GM19397 (cell line): ENCODE data around the gene CRKL.

ENCODE experiments used
- ATAC-seq: cut with Tn5 transposase; IDR thresholded peaks from one replicate; pipeline ENCODE4 v1.9.1; 2021; ENCODE audit warnings: mild to moderate bottlenecking, moderate library complexity; ENCODE audit not compliant: unreplicated experiment

Gene CRKL

GRCh38 chr22:20951151-20951931 is 34.1 kb downstream of the CRKL start:
- no peak for ATAC-seq

- no peak for ATAC-seq
These were observed 34.7 kb downstream of the CRKL start for GRCh38 chr22:20951932-20952380.

DNA sequence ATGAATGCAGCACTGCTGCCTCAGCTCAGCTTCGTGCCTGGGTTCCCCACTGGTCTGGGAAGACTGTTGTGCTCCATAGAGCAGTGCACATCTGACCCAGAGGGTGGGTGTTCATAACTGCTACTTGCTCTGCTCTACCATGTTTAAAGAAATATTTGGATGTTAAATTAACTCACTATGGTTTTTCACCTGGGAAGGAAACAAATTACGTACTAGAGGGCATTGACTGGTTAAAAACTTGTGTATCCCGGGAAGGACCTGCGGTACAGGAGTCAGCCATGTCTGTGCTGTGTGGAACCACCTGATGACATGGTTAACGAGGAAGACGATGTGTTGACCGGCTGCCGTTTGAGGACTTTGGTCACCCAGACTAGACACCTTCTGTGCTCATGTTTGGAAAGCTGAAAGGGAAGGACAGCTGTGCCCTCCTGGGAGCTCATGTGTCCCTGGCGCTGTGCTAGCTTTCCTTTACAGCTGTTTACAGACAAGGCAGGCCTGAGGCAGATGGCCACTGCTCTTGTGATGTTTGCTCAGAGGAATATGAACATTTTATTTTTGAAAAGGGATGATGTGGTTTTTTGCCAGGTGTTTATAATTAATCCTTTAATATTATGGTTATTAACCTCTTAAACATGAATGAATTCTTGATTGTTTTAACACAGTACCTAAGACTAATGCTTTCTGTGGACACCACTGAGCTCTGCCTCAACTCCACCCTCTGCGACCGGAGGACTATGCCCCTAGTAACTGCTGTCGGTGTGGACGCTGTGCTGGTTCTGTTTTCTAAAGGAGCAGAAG is 35.5 kb downstream of the CRKL start:
- ATAC-seq, result no peak

GRCh38 chr22:20953342-20953608 is 36.1 kb downstream of the CRKL start:
- no peak for ATAC-seq

DNA sequence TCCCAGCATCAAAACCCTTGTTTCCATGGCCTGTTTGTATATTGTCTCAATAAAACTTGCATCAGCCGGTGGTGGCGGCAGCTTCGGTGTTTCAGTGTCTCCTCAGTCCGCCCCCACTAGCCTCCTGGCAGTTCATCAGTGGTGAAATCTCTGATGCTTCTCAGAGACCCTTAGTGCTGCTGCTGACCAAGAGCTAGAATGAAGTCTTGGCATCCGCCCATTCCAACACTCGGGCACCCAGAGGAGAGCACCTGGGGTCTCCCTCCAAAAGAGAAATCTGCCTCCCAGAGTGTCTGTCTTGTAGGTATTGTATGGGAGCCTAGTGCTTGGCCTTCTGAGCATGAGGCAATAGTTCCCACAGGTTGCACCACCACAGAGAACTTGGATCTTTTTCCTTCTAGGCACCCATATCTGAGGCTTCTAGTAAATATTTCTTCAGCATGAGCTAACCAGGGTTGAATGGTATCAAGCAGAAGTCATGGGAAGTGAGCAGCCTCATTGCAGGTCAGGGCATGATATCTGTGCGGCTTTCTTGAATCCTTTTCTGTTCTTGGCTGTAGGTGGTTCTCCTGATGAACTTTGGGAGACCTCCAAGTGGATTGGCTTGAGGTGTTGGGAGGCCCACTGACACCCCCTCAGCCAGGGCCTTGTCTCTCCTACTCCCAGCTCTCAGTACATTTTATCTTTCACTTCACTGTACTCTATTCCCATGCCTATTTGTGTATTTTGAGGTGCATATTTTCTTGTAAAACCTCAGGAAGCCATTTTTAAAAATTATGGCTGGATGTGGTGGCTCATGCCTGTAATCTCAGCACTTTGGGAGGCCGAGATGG is 36.7 kb downstream of the CRKL start:
- ATAC-seq, result no peak

GRCh38 chr22:20955548-20955947 is 38.3 kb downstream of the CRKL start:
- ATAC-seq, result no peak

- no peak for ATAC-seq
These were observed 39.3 kb downstream of the CRKL start for GRCh38 chr22:20956258-20957101.

DNA sequence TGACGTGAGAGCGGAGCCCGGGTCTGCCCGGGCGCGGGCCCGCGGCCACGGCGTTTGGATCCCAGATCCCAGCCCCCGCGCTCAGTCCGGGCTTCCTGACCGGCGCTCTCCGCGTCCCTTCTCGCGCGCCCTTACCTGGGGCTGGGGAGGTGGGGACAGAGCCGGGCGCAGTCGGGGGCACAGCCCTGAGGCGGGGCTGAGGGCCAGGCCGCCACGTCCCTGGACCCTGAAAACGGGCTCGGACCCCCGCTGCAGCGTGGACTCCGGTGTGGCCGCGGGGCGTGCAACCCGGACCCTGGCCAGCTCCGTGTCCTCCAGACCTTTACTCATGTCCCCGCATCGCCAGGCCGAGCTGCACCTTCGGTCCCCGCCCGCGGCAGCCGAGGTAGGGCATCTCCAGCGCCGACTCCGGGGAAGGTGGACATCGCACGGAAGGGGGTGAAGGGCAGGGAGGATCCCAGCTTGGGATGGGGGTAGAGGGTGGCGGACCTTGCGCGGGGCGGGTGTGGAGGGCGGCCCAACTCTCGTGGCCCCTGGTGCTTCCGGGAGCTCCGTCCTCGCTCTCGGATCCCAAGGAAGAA is 40.0 kb downstream of the CRKL start:
- no peak for ATAC-seq

- no peak for ATAC-seq
These were observed 40.6 kb downstream of the CRKL start for GRCh38 chr22:20957683-20958431.

DNA sequence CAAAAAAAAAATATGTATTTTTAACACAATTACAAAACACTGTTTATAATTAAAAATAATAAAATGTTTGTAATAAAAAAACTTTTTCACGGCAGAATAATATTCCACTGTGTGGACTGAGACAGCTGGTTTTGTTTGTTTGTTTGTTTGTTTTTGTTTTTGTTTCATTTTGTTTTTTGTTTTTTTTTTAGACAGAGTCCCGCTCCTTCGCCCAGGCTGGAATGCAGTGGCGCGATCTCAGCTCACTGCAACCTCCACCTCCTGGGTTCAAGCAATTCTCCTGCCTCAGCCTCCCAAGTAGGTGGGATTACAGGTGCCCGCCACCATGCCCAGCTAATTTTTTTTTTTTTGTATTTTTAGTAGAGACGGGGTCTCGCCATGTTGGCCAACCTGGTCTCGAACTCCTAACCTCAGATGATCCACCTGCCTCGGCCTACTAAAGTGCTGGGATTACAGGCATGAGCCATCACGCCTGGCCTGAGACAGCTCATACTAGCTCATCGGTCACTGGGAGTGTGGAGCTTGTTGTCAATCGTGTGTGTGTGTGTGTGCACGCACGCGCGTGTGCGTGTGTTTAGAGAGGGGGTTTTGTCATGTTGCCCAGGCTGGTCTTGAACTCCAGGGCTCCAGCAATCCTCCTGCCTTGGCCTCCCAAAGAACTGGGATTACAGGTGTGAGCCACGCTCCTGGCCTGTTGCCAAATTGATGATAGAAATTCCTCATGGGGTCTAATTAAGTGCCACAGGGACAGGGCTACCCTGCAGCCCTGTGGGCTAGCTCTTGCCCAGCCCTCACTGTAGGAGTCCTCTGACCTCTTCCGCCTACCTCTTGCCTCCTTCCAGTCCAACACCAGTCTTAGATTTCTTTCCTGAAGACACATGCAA is 42.6 kb downstream of the CRKL start:
- no peak for ATAC-seq

- no peak for ATAC-seq
These were observed 43.4 kb downstream of the CRKL start for GRCh38 chr22:20960609-20961008.

DNA sequence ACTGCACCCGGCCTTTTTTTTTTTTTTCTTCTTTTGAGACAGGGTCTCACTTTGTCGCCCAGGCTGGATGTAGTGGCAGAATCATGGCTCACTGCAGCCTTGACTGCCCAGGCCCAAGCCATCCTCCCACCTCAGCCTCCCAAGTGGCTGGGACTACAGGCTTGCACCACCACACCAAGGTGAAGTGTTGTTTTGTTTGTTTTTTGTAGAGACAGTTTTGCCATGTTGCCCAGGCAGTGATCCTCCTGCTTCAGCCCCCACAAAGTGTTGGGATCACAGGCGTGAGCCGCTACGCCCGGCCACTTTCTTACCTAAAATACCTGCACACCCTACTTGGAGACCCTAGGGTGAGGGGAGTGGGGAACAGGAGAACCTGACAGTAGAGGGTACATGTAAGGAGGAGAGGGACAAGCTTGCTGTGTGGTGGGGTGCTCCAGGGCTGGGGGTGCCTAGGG is 45.3 kb downstream of the CRKL start:
- no peak for ATAC-seq

DNA sequence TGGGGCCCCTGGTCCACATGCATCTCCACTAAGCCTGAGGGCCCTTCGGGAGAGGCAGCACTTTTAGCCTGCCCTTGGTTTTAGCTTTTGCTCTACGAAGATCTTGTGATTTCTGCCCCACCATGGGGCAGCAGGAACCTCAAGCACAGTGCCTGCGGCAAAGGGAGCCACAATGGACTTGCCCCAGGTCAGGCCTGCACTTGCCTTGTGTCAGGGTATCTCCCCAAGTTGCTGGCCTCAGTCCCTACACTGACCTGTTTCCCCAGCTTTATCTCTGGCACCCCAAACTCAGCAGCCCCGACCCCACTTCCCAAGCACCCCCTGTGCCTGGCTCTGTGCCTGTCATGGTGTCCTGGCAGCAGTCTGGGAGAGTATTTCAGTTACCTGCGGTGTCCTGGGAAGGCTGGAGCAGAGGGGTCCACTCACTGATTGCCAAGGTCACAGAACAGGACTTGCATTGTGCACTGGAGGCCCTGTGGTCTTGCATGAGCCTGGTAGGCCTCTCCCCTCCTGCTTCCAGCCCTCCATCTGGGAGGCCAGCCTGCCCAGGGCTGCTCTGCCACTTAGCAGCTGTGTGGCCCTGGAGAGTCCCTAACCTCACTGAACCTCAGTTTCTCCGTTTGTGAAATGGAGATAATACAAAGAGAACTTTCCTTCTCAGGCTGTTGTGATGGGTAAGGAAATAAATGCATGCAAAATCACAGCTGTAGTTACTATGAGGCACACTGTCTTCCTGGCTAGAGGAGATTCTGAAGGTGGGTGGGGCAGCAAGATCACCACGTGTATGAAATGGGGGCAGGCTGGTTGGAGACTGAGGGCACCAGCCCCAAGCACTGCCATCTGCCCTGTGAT is 46.2 kb downstream of the CRKL start:
- ATAC-seq, result no peak

DNA sequence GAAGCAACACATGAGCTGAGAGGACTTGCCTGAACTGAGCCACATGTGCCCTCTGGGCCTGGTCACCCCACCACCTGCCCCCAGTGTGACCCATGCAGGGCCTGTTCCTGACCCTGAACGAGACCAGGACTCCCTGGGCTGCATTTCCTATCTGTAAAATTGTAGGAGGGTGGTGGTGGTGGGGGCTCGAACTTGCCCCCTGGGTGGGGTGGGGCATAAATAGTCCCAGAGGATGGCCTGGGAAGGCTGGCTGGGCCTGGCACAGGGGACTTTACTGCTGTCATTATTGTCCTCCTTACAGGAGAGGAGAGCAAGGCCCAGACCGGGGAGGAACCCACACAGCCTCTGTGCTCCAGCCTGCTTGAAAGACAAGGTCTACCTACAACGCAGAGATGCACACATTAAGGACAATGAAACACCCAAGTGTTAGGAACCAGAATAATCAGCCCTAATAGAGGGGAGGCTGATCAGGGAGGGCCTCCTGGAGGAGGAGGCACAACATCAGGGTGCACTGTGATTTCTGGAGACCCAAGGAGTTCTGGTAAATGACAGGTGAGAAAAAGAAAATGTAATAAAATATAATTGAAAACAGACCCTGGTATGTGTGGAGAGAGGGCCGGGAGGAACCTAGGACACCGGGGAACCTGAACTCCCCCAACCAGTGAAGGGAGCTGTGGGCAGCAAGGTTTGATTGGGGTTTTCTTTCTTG is 47.0 kb downstream of the CRKL start:
- no peak for ATAC-seq

DNA sequence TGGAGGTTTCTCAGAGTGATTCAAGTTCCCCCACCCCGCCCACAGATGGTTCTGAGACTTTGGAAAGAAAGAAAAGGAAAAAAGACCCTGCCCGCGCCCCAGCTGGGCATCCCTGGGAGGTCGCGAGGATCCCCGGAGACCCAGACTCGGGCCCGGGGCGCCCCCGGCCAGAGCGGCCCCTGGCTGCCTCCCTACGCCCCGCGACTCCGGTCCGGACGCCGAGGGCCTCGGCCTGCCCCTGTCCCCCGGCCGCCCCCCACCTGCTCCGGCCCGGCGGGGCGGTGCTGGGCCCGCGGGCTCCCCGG is 47.5 kb downstream of the CRKL start:
- no peak for ATAC-seq

- ATAC-seq, result no peak
These were observed 48.1 kb downstream of the CRKL start for GRCh38 chr22:20965104-20965887.
